Measurements from ENCODE around the gene FAM9C.

FAM9C gene

DNA sequence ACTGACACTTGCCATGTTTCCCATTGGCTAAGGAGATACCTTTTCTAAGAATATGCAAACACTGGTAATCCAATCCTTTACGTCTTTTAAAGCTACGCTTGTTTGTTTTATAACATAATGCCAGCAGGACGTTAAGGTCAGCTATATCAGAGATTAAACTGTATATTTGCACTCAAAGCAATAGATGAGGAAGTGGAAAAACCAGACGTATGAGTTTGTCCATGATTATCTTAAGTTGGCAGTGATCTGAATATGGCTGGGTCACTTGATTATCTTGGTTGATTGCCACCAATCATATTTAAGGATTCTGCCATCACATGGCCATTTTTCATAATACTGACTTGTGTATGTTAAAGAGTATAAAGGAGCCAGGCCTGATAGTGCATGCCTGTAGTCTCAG lies 50.1 kb downstream of the FAM9C start:
- Histone ChIP-seq H3K27ac (ENCODE audit: insufficient read depth, low read depth, low read length, poor library complexity, severe bottlenecking) (no peak overlapping the region), H3K4me1 (ENCODE audit: control insufficient read depth, insufficient read depth, low read length) (no peaks in the 10 kb centered on the region), H3K27me3 (ENCODE audit: control insufficient read depth, insufficient read depth, low read length, poor library complexity, severe bottlenecking) (no peaks in the 10 kb centered on the region), H3K9me3 (ENCODE audit: control insufficient read depth, low read length) (no peaks in the 10 kb centered on the region), H3K36me3 (ENCODE audit: control insufficient read depth, insufficient read depth, low read length) (no peaks in the 10 kb centered on the region), H3K4me3 (ENCODE audit: insufficient read depth, low read depth, low read length) (no peak overlapping the region)
- 74 to 93% methylated on average over 2 to 4 of the region's 4 CpGs for WGBS, 2 experiments

DNA sequence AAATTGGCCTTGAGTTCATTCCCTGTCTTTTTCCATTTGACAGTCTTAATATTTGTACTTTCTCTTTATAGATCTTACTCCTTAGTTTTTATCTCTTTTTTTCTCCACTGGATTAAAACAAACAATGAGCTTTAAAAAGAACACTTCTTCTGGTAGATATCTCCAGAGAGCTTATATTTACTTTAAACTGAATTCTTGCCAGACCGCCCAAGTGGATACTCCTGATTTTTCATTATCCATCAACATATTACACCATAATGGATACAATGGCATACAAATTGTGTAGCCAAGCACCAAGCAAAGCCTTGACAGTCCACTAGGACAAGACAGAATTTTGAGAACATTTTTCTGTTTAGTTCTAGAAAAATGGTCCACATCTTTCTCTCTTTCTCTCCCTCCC lies 50.6 kb downstream of the FAM9C start:
- H3K36me3 ChIP-seq (ENCODE audit: control insufficient read depth, insufficient read depth, low read length): no peaks in the 10 kb centered on the region
- H3K27ac ChIP-seq (ENCODE audit: insufficient read depth, low read depth, low read length, poor library complexity, severe bottlenecking): no peak overlapping the region
- no peaks in the 10 kb centered on the region for H3K9me3 ChIP-seq (ENCODE audit: control insufficient read depth, low read length)
- 88 to 92% methylated on average over 1 of the region's 1 CpG for WGBS, 2 experiments
- no peaks in the 10 kb centered on the region for H3K4me1 ChIP-seq (ENCODE audit: control insufficient read depth, insufficient read depth, low read length)
- H3K27me3 ChIP-seq (ENCODE audit: control insufficient read depth, insufficient read depth, low read length, poor library complexity, severe bottlenecking): no peaks in the 10 kb centered on the region
- H3K4me3 ChIP-seq (ENCODE audit: insufficient read depth, low read depth, low read length): no peak overlapping the region

DNA sequence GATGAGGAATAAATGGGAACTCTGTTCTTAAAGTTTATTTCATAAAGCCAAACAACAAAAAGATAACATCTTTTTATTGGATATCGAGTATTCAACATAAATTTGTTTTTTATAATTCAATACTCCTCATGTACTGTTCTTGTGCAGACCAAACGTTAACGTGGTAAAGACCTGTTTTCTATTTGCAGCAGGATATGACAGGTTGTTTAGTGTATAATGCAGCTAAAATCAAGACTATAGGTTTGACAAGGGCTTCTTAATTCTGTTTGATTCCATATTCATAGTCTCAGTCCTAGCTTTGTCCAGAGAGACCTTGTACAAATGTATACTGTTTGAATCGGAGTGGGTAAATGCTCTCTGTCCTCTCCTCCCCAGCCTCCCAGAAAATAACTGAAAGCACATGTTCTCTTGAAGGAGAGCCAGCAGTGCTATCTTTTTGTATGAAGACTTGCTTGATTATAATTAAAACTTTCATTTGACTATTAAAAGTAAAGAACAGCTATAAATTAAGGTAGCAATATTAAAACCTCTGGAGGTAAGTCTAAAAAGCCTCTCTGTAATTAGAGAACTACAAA lies 51.8 kb downstream of the FAM9C start:
- Histone ChIP-seq H3K4me3 (ENCODE audit: insufficient read depth, low read depth, low read length) (no peak overlapping the region), H3K36me3 (ENCODE audit: control insufficient read depth, insufficient read depth, low read length) (no peaks in the 10 kb centered on the region), H3K9me3 (ENCODE audit: control insufficient read depth, low read length) (no peaks in the 10 kb centered on the region), H3K4me1 (ENCODE audit: control insufficient read depth, insufficient read depth, low read length) (no peaks in the 10 kb centered on the region), H3K27ac (ENCODE audit: insufficient read depth, low read depth, low read length, poor library complexity, severe bottlenecking) (no peak overlapping the region), H3K27me3 (ENCODE audit: control insufficient read depth, insufficient read depth, low read length, poor library complexity, severe bottlenecking) (no peaks in the 10 kb centered on the region)
- 91 to 100% methylated on average over 1 to 4 of the region's 4 CpGs for WGBS, 2 experiments

DNA sequence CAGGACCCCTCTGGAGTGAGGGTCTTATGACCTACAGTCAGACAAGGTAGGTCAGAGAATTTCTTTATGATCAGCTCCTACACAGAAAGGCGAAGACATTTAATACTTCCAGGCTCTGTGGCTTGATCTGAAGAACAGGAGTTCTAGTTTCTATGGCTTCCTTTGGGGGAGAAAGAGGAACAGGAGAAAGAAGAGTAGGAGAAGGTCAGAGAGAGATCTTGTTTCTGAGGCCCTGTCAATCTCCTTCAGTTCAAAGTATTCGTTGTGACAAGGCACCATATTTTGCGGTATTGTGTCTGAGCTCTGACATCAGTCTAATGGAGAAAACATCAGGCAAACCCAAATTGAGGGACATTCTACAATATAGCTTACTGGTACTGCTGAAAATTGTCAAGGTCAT lies 52.8 kb downstream of the FAM9C start:
- no peak overlapping the region for H3K27ac ChIP-seq (ENCODE audit: insufficient read depth, low read depth, low read length, poor library complexity, severe bottlenecking)
- H3K4me3 ChIP-seq (ENCODE audit: insufficient read depth, low read depth, low read length): no peak overlapping the region
- no peaks in the 10 kb centered on the region for H3K27me3 ChIP-seq (ENCODE audit: control insufficient read depth, insufficient read depth, low read length, poor library complexity, severe bottlenecking)
- H3K4me1 ChIP-seq (ENCODE audit: control insufficient read depth, insufficient read depth, low read length): no peaks in the 10 kb centered on the region
- no peaks in the 10 kb centered on the region for H3K36me3 ChIP-seq (ENCODE audit: control insufficient read depth, insufficient read depth, low read length)
- 94 to 95% methylated on average over 3 of the region's 3 CpGs for WGBS, 2 experiments
- no peaks in the 10 kb centered on the region for H3K9me3 ChIP-seq (ENCODE audit: control insufficient read depth, low read length)

DNA sequence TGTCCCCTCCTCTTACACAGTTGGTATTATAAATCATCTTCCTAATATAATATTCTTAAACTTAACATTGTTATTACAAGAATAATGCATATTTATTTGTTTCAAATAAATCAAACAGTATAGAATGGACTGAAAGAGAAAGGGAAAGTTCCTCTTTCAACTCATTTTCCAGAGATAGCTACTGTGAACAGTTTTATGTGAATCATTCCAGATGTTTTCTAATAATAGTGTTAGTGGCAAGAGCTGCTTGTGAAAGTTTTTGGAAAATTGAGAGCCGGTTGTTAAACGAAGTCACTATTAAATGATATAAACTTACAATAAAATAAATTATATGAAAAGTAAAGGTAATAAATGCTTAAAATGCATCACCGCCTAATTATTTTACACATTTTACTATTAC lies 55.0 kb downstream of the FAM9C start:
- H3K4me1 ChIP-seq (ENCODE audit: control insufficient read depth, insufficient read depth, low read length): no peaks in the 10 kb centered on the region
- no peak overlapping the region for H3K4me3 ChIP-seq (ENCODE audit: insufficient read depth, low read depth, low read length)
- H3K9me3 ChIP-seq (ENCODE audit: control insufficient read depth, low read length): no peaks in the 10 kb centered on the region
- H3K36me3 ChIP-seq (ENCODE audit: control insufficient read depth, insufficient read depth, low read length): no peaks in the 10 kb centered on the region
- H3K27me3 ChIP-seq (ENCODE audit: control insufficient read depth, insufficient read depth, low read length, poor library complexity, severe bottlenecking): no peaks in the 10 kb centered on the region
- H3K27ac ChIP-seq (ENCODE audit: insufficient read depth, low read depth, low read length, poor library complexity, severe bottlenecking): no peak overlapping the region
- no CpG with 5 or more reads among the region's 3 CpGs for WGBS, 2 experiments

DNA sequence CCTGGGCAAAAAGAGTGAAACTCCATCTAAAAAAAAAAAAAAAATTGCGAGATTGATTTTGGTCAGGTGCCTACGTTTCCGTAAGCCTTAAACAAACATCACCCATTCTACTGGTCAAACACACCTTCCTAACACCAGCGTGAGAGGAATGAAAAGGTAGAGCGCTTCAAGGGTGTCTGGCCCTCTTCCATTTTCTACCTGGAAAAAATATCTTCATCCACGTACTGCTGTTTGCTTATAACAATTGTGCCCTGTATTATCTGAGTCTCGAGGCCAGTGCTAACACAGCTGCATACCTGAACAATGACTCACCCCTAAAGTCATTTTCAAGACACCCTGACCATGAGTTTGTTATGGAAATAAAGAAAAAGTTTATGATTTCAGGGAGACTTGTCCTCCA lies 55.6 kb downstream of the FAM9C start:
- H3K4me1 ChIP-seq (ENCODE audit: control insufficient read depth, insufficient read depth, low read length): no peaks in the 10 kb centered on the region
- no peaks in the 10 kb centered on the region for H3K27me3 ChIP-seq (ENCODE audit: control insufficient read depth, insufficient read depth, low read length, poor library complexity, severe bottlenecking)
- no peaks in the 10 kb centered on the region for H3K9me3 ChIP-seq (ENCODE audit: control insufficient read depth, low read length)
- no peak overlapping the region for H3K4me3 ChIP-seq (ENCODE audit: insufficient read depth, low read depth, low read length)
- 81 to 88% methylated on average over 5 to 7 of the region's 7 CpGs for WGBS, 2 experiments
- H3K36me3 ChIP-seq (ENCODE audit: control insufficient read depth, insufficient read depth, low read length): no peaks in the 10 kb centered on the region
- H3K27ac ChIP-seq (ENCODE audit: insufficient read depth, low read depth, low read length, poor library complexity, severe bottlenecking): no peak overlapping the region

DNA sequence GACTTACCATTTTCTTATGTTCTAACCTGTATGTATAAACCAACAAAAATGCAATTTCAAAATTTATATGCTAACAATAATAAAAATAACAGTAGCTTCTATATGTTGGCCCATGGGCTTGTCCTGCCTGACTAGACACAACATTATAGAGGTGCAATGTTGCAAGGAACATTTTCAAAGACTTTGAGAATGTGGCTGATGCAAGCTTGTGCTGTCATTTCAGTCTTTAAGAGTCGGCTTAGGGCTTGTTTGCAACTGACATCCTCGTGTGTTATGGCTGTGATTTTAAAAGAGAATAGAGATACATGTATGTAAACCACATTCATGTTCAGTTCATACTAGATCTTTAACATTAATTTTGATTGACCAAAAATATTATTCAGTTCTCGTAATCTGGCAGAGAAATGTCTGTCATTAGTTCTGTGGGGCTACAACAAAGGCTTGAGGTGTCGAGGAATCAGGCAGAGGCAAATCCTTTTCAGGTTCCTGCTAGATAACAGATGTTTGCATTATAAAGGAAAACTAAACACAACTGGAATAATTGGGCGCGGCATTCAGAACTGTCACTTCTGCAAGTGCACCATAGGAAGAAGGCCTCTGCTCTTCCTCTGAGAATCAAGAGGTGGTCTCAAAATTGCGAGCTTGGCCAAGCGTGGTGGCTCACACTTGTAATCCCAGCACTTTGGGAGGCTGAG lies 56.4 kb downstream of the FAM9C start:
- Histone ChIP-seq H3K4me1 (ENCODE audit: control insufficient read depth, insufficient read depth, low read length) (no peaks in the 10 kb centered on the region), H3K9me3 (ENCODE audit: control insufficient read depth, low read length) (no peaks in the 10 kb centered on the region), H3K36me3 (ENCODE audit: control insufficient read depth, insufficient read depth, low read length) (no peaks in the 10 kb centered on the region), H3K4me3 (ENCODE audit: insufficient read depth, low read depth, low read length) (no peak overlapping the region), H3K27me3 (ENCODE audit: control insufficient read depth, insufficient read depth, low read length, poor library complexity, severe bottlenecking) (no peaks in the 10 kb centered on the region), H3K27ac (ENCODE audit: insufficient read depth, low read depth, low read length, poor library complexity, severe bottlenecking) (no peak overlapping the region)
- WGBS, 2 experiments: 96 to 97% methylated on average over 7 to 8 of the region's 8 CpGs

DNA sequence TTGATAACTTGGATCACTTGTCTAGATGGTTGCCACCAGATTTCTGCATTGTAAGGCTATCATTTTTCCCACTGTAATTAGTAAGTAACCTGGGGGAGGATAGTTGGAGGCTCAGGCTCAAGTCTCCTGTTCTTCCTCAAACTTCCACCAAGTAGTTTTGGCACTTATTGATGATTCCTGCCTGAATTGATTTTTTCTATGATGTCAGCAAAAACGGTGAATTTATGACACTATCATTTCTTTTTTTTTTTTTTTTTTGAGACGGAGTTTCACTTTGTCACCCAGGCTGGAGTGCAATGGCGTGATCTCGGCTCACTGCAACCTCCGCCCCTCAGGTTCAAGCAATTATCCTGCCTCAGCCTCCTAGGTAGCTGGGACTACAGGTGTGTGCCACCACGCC lies 57.1 kb downstream of the FAM9C start:
- no peak overlapping the region for H3K27ac ChIP-seq (ENCODE audit: insufficient read depth, low read depth, low read length, poor library complexity, severe bottlenecking)
- 90 to 96% methylated on average over 5 to 6 of the region's 6 CpGs for WGBS, 2 experiments
- no peaks in the 10 kb centered on the region for H3K9me3 ChIP-seq (ENCODE audit: control insufficient read depth, low read length)
- no peaks in the 10 kb centered on the region for H3K27me3 ChIP-seq (ENCODE audit: control insufficient read depth, insufficient read depth, low read length, poor library complexity, severe bottlenecking)
- H3K4me1 ChIP-seq (ENCODE audit: control insufficient read depth, insufficient read depth, low read length): no peaks in the 10 kb centered on the region
- H3K4me3 ChIP-seq (ENCODE audit: insufficient read depth, low read depth, low read length): no peak overlapping the region
- H3K36me3 ChIP-seq (ENCODE audit: control insufficient read depth, insufficient read depth, low read length): no peaks in the 10 kb centered on the region

DNA sequence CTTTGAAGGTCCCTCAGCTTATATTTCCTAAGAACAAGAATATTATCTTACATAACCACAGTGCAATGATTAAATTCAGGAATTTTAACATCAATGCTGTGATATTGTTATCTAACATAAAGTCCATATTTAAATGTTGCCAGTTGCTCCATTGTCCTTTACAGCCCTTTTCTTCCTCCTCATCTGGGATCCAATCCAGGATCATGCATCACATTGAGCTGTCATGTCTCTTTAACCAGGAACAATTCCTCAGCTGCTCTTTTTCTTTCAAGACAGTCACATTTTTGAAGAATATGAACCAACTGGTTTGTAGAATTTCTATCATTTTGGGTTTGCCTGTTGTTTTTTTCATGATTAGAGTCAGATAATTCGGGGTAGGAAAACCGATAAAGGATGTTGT lies 57.5 kb downstream of the FAM9C start:
- no peak overlapping the region for H3K27ac ChIP-seq (ENCODE audit: insufficient read depth, low read depth, low read length, poor library complexity, severe bottlenecking)
- no peaks in the 10 kb centered on the region for H3K9me3 ChIP-seq (ENCODE audit: control insufficient read depth, low read length)
- no peaks in the 10 kb centered on the region for H3K4me1 ChIP-seq (ENCODE audit: control insufficient read depth, insufficient read depth, low read length)
- no peaks in the 10 kb centered on the region for H3K36me3 ChIP-seq (ENCODE audit: control insufficient read depth, insufficient read depth, low read length)
- WGBS, 2 experiments: 96 to 100% methylated on average over 2 of the region's 2 CpGs
- no peaks in the 10 kb centered on the region for H3K27me3 ChIP-seq (ENCODE audit: control insufficient read depth, insufficient read depth, low read length, poor library complexity, severe bottlenecking)
- H3K4me3 ChIP-seq (ENCODE audit: insufficient read depth, low read depth, low read length): no peak overlapping the region

DNA sequence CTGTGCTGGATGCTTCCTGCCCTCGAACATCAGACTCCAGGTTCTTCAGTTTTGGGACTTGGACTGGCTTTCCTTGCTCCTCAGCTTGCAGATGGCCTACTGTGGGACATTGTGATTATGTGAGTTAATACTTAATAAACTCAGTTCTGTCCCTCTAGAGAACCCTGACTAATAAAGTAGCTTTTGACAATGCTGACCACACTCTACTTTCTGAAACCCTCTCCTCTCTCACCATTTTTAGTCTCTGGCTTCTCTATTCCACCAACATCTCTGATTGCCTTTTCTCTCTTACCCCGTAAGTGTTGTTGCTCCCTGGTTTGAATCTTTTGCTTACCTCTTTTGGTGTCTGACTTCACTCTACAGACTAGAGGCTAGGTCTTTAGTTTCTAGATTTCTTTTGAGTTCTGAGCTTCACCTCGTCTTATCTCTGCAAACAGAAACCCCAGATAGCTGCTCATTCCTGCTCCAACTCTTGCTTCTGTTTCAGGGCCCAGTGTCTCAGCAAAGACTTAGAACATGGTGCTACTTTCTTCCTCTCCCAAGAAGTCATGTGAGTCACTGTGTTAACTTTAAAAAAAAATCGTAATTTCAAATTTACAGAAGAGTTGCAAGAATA lies 58.1 kb downstream of the FAM9C start:
- Histone ChIP-seq H3K27ac (ENCODE audit: insufficient read depth, low read depth, low read length, poor library complexity, severe bottlenecking) (no peak overlapping the region), H3K9me3 (ENCODE audit: control insufficient read depth, low read length) (no peaks in the 10 kb centered on the region), H3K4me1 (ENCODE audit: control insufficient read depth, insufficient read depth, low read length) (no peaks in the 10 kb centered on the region), H3K4me3 (ENCODE audit: insufficient read depth, low read depth, low read length) (no peak overlapping the region), H3K36me3 (ENCODE audit: control insufficient read depth, insufficient read depth, low read length) (no peaks in the 10 kb centered on the region), H3K27me3 (ENCODE audit: control insufficient read depth, insufficient read depth, low read length, poor library complexity, severe bottlenecking) (no peaks in the 10 kb centered on the region)
- whole genome bisulfite sequencing, 2 experiments: 95% methylated on average over 4 of the region's 4 CpGs

Data from ectodermal cell (in vitro differentiated cells).